NCI-H524 treated with DMSO at 0.1 percent for 48 hours (cell line): Measurements from ENCODE around the gene SLX9.

Experiments
- DNase-seq: peaks from one replicate; lab custom pipeline; 2025; lab: John Stamatoyannopoulos, UW

The SLX9 gene

GRCh38 chr21:44991538-44992483, 52.0 kb downstream of the SLX9 start:
- DNase-seq, result no peak

- no peak for DNase-seq
These were observed 52.8 kb downstream of the SLX9 start for GRCh38 chr21:44992608-44993031.

GRCh38 chr21:44993321-44994046, 53.7 kb downstream of the SLX9 start:
- no peak for DNase-seq

GRCh38 chr21:44994047-44994694, 54.3 kb downstream of the SLX9 start:
- no peak for DNase-seq

GRCh38 chr21:44994695-44995342, 55.0 kb downstream of the SLX9 start:
- DNase-seq, result no peak

- no peak for DNase-seq
These were observed 55.6 kb downstream of the SLX9 start for GRCh38 chr21:44995343-44995941.

GRCh38 chr21:44996096-44996495, 56.3 kb downstream of the SLX9 start:
- DNase-seq, result no peak

GRCh38 chr21:44996501-44996921, 56.7 kb downstream of the SLX9 start:
- DNase-seq, result no peak

GRCh38 chr21:44996983-44997936, 57.4 kb downstream of the SLX9 start:
- DNase-seq, result no peak

- no peak for DNase-seq
These were observed 58.3 kb downstream of the SLX9 start for GRCh38 chr21:44998086-44998620.

- DNase-seq, result no peak
These were observed 59.0 kb downstream of the SLX9 start for GRCh38 chr21:44998621-44999427.

- DNase-seq, result no peak
These were observed 59.7 kb downstream of the SLX9 start for GRCh38 chr21:44999428-44999971.

GRCh38 chr21:44999972-45000636, 60.3 kb downstream of the SLX9 start:
- DNase-seq, result no peak

GRCh38 chr21:45000637-45001133, 60.9 kb downstream of the SLX9 start:
- DNase-seq, result no peak

GRCh38 chr21:45001134-45002095, 61.6 kb downstream of the SLX9 start:
- no peak for DNase-seq

GRCh38 chr21:45002381-45003204, 62.8 kb downstream of the SLX9 start:
- DNase-seq, result no peak
